Left forelimb (tissue), 1 donor: Measurements from ENCODE around the gene CDK9.
"Not testable (repeated sequence)": the region's sequence is repeated elsewhere in the genome, so short reads cannot be mapped to it uniquely, and the experiment has no call there.

Experiments
- DNase-seq: peaks from one replicate; pipeline ENCODE4 v3.0.0-alpha.2; 2018; ENCODE audit warnings: low spot score

The CDK9 gene

DNA sequence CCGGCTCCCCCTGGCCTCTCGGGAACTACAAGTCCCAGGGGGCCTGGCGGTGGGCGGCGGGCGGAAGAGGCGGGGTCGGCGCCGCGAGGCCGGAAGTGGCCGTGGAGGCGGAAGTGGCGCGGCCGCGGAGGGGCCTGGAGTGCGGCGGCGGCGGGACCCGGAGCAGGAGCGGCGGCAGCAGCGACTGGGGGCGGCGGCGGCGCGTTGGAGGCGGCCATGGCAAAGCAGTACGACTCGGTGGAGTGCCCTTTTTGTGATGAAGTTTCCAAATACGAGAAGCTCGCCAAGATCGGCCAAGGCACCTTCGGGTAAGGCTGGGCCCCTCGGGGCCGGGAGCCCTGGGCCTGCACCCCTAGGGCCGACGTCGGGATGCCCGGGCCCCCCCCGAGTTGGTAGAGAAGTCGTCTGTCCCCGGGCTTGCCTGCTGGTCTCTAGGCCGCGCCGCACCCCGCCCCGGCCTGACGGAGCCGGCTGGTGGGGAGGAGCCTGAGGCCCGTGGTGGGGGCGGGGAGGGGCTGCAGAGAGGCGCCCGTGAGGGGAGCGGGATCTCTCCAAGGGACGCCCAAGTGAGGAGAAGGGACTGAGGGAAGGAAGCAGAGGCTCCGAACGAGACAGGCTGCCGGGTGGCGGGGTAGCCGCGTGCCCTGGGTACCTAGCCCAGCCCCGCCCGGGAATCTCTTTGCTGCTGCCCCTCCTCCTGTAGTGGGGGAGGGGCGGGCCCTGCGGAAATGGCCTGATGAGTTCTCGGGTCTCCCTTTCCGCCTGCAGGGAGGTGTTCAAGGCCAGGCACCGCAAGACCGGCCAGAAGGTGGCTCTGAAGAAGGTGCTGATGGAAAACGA is at the start of gene CDK9:
CDK9 (plus strand) TSS at position 102 of the 840 bp plus-strand sequence; CDS start at position 217, 115 bp downstream.
- DNase-seq, result peak; percentile 95

DNA sequence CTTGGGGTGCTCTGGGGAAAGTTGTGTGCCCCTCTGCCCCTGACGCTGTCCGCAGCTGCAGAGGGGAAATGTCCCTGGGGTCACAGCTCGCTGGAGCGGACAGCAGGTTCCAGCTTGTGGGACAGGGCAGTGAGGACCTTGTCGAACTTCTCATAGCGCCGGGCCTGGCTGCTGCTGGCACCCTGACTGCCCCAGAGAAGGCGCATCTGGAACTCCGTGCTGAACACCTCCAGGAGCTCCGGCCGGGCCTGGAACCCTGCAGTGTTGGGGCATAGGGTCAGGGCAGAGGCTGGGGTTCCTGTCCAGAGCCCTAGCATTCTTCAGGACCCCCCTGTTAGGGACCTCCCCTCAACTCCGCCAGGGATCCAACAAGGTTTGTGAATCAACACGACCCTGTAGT is 47.2 kb upstream of the CDK9 start:
- DNase-seq, result no peak

DNA sequence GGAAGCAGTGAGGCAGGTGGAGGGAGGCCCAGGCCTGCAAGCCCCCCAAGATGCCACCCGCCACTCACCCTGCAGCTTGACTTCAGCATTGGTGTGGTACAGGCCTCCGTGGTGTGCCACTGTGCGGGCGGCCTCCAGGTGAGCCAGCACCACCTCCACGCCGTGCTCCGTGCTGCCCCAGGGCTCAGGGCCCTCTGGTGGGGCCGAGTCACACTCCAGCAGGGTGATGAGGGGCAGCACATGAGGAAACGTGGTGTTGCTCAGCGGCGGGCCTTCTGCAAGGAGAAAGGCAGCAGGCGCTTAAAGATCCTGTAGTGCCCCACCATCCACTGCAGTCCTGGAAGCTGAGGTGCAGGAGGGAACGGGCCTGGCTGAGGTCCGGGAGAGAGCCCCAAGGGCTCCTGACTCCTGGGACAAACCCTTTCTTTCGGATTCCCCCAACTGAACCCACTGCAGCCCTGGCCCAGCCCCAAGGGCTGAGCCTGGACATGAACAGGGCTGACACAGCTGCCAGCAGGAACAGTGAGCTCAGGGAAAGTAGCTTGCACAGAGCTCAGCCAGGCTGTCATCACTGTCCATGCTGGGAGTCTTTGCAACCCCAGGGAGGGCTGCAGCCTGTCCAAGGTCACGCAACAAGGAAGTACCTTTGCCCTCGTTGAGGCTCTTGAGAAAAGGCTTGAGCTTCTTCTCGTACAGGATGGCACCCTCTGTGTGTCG is 46.1 kb upstream of the CDK9 start:
- DNase-seq, result no peak

DNA sequence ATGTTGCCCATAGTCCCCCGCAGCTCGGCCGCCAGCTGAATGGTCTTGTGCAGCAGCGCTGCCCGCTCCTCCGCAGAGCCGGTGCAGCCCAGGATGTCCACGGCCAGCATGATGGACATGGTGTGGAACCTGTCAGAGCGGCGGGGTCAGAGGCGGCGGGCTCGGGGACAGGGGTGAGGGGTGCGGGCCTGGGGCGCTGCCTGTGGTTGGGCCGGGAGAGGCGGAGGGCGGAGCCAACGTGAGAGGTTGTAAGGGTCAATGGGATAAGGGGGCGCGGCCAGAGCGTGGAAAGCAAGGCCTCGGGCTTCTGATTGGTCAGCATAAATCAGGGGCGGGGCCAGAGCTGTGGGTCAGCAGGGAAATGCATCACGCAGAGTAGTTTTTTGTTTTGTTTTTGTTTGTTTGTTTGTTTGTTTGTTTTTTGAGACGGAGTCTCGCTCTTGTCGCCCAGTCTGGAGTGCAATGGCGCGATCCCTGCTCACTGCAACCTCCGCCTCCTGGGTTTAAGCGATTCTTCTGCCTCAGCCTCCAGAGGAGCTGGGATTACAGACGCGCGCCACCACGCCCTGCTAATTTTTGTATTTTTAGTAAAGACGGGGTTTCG is 43.9 kb upstream of the CDK9 start:
- no peak for DNase-seq

DNA sequence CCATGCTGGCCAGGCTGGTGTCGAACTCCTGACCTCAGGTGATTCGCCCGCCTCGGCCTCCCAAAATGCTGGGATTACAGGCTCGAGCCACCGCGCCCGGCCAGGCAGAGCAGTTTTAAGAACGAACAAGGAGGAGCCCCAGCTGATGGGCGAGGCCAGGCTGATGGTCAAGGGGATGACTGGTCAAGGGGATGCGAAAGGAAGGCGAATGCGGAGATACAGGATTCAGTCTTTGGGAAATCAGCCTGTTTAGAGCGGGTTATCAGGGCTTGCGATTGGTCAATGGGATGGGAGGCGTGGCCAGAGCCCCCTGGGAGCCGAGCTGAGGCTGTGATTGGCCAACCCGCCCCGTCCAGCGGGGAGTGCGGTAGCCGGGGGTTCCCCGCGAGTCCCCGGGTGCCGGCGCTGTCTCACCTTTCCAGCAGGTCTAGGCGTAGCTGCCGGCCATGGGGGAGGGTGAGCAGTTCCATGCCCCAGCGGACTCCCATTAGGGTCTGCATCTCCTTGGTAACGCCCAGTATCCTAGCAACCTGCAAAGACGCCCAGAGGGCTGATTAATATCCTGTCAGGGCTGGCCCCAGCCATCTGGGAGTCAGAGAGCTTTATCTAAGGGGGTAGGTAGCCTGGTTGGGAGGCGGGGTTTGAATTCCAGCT is 43.3 kb upstream of the CDK9 start:
- no peak for DNase-seq

DNA sequence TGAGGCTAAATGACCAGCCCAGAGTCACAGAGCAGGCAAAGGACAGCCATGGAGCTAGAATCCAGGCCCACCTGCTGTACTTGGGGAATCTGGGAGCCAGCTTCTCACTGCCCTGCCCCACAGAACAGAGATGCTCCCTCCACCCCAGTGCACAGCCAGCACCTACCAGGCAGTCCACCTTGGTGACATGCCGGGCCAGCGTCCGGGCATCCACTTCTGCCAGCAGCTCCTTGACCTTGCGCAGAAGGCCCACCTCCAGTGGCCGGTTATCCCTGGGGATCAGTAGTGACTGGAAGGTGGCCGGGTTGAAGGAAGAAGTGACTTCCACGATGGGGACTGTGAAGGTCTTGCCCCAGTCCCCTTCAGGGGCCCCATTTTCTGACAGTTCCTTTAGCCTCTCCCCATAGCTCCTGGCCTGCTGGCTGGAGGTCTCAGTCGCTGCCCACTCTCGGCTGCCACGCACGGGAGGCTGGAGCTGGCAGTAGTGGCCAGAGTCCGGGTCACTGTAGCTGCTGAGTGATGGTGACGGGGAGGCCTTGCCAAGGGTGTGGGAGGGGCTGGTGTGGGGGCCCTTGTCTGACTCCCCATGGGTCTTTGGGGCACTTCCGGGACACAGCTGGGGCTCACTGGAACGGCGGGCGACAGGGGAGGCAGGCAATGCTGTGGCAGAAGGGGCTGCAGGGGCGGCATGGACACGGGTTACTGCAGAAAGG is 41.3 kb upstream of the CDK9 start:
- DNase-seq, result no peak

DNA sequence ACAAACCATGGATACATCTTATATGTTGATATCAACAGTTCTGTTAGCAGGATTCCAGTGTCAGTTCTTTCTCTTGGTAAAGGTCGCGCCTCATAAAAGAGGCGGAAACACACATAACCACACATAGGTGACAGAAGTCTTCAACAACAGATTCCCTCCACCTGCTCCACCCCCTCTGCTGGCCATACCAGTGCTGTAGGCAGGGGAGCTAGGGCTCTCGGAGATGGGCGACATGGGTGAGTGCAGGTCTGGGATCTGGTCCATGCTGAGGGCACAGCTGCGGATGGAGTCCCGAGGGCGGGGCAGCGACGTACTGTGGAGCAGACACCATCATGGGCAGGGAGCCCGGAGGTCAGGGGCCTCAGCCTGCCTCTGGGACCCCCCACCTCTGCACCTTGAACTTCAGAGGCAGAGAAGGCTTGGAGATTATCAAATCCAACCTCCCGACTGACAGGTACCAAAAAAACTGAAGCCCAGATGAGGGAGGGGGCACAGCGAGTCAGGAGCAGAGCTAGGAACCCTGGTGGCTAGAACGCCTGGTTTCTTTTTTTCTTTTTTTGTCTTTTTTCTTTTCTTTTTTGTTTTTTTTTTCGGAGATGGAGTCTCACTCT is 38.8 kb upstream of the CDK9 start:
- no peak for DNase-seq

DNA sequence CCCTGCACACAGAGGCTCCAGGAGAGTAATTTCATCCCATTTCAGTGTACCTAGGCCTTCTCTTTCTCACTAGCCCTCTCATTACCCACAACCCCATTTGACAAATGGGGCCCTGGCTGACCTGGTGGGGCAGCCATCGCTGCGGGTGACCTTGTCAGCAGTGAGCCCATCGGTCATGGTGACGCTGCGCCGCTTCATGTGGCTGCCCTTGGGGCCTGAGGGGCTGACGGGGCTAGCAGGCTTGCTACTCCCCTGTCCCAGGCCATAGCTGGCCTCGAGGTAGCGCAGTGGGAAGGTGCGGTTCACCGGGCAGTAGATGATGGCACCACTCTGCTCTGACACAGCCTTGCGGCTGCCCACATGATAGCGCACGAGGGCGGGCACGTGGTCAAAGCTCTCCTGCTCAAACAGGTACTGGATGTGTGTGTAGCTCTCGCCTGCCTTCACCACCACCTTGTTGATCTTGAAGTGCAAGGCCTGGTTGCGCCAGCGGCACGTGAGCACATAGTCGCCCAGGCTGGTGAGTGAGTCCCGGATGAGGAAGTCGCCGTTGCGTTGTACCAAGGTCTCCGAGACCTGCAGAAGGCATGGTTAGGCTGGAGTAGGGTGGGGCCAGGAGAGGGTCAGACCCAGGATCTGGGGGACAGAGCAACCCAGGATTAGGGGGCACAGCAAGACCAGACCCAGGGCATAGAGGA is 36.6 kb upstream of the CDK9 start:
- DNase-seq, result no peak

DNA sequence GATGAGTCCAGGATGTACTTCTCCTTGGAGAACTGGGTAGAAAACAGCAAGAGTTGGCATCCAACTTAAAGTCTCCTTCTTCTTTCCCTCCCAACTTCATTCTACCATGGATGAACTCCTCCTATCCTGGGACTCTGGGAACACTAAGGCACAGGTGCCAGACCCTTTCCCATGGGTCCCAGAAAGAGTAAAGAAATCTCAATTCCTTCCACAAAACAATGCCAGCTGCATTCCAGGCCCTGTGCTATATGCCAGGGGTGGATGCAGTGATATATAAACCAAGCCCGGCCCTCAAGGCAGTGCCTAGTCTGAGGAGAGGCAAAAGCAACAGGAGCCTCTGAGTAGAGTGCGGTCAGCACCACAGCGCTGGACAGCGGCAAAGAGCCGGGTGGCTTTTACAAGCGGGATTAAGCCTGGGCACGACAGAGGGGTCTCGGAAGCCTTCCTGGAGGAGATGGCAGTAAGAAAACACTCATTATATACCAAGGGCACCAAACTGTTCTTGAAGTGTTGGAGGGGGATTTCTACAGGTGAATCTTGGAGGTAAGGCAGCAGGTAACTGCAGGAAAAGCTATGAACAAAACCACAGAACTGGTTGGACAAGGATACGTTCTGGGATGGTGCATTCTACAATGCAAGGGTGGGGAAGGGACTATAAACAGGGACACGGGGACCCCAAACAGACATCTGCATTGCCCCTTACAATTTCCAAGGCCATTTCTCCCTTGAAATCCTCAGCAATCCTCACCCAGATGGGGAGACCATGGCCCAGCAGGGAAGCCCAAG is 34.4 kb upstream of the CDK9 start:
- DNase-seq, result no peak

DNA sequence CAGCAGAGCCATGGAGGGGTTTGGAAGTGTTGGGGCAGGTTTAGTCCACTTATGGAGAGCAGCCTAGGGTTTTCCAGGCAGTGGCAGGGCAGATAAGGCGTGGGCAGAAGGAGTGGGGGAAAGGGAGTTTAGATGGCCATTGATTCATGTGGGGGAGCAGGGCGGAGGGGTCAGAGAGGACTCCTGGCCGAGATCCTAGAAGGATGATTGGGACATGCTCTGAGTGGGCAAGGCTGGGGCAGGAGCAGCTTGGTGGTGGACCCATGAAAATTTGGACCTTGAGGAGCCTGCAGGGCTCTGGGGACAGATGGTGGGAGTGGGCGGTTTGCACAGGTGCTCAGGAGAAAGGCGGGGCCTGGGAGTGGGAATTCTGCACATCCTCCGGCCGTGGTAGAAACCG is 32.7 kb upstream of the CDK9 start:
- DNase-seq, result no peak

DNA sequence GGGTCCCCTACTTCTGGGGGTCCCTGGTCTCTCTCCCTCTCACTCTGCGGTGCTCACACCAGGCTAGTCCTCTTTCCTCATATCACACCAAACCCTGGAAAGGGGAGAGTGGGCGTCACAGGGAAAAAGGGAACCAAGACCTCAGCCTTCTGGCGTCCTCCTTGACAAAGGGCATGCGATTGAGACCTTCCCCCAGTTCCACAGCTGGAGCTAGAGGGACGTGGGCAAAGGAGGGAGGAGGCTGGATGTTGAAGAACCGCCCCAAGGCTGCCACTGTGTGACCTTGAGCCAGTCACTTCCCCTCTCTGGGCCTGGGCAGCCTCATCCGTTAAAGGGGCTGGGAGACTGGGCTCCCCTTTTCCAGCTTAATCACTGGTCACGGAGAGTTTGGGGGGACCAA is 32.2 kb upstream of the CDK9 start:
- DNase-seq, result no peak

DNA sequence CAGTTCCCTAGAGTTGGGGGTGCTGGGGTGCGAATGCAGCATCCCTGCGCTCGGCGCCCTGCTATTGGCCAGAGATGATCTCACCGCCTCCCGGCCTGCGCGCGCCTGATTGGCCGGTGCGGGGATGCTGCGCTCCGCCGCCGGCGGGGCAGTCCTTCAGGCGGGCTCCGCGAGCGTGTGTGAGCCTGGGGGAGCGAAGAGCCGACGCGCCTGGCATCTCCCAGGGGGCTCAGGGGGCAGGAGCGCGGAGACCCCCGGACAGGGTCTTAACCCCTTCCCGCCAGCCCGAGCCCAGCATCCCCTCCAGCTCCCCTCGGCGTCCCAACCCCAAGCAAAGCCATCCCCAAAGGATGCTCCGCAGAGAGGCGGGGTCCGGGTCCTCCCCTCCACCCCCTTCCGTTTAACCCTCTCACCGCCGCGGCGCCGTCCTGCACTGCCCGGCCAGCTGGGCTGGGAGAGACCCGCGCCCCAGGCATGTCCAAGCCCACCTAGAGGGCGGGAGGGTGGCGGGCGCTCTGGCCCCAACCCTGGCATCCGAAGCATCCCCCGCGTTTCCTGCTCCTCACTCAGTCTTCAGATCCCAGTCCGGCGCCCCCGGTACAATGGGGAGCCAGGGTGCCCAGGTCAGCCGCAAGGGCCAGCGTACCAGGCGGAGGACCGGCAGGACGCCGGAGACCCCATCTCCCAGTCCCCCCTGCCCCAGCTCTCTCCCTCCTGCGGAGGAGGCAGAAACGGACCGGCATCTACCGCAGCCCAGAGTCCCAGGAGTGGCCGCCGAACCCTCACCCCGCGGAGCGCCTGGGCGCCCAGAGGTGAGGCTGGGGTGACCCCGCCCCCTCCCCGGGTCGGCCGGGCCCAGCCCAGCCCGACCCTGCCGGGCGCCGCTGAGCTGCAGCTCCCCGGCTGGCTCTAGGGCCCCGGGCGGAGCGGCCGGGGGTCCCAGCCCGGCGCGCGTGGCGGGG is 31.5 kb upstream of the CDK9 start:
- DNase-seq, result no peak

DNA sequence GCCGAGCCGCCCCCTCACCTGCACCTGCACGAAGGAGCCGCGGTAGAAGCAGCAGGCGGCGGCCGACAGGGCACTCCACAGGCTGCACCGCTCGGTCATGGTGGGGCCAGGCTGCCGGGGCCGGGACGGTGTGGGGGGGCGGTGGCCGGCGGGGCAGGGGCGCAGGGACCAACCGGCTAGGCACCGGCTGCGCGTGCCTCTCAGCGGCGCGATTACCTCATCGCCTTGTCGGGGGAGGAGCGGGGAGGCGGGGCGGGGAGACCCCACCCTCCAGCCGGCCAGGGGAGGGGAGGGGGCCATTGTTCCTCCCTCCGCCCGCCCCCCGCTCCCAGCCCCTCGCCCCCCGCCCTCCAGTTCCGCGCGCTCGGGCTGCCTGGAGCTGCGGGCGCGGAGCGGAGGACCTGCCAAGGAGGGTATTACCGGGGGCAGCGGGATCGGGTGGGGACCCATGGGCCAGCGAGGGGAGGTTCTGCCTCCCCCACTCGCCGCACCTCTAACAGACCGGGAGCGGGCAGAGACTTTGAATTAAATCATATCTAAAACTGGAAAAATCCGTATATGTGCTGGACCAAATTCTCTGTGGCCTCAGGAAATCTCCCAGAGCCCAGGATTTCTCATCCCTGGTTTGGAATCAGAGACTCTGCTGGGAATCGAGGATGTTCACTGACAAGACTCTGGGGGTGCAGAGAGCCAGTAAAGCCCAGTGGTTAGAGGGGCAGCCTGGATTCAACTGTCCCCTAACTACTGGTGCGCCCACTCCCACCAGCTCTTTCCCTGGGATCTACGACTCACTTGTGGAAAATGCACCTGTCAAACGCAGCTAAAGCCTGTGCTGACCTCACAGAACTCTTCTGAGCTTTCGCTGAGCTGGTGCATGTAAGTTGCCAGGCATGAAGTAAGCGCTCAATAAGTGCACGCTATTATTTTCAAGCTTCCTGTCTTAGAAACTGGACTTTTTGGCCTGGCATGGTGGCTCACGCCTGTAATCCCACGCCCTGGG is 30.5 kb upstream of the CDK9 start:
- no peak for DNase-seq

DNA sequence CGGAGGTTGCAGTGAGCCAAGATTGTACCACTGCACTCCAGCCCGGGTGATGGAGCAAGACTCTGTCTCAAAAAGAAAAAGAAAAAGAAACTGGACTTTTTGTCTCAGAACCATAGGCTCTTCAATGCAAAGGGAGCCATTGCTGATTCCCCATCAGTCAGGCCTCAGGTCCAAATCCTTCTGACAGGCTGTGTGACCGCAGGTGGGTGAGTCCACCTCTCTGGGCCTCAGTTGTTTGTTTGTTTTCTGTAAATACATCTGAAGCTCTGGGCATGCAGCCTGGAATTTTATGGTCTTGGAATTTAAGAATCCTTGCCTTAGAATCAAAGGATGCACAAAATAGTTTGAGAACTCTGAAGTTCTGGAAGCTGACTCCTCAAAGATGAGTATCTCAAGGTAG is 29.6 kb upstream of the CDK9 start:
- DNase-seq, result no peak

DNA sequence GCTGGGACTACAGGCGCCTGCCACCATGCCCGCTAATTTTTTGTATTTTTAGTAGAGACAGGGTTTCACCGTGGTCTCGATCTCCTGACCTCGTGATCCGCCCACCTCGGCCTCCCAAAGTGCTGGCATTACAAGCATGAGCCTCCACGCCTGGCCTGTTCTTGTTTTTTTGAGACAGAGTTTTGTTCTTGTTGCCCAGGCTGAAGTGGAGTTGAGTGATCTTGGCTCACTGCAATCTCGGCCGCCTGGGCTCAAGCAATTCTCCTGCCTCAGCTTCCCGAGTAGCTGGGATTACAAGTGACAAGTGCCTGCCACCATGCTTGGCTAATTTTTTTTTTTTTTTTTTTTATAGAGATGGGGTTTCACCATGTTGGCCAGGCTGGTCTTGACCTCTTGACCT is 29.1 kb upstream of the CDK9 start:
- DNase-seq, result not testable (repeated sequence)

DNA sequence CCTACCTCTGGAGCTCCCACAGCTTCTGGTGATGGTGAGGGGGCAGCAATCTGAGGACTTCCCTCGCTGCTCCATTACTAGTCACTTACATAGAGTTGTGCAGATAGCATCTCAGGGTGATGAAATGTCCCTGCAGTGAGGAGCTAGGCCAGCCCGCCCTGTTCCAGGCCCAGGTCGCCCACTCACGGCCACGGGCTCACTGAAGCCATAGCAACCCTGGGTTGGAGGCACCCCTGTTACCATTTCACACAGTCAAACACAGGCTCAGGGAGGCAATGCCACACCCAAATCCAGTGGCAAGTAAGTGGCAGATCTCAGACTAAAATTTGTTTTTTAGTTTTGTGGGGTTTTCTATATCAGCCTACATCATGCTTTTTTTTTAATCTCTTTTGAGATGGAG is 27.0 kb upstream of the CDK9 start:
- no peak for DNase-seq

DNA sequence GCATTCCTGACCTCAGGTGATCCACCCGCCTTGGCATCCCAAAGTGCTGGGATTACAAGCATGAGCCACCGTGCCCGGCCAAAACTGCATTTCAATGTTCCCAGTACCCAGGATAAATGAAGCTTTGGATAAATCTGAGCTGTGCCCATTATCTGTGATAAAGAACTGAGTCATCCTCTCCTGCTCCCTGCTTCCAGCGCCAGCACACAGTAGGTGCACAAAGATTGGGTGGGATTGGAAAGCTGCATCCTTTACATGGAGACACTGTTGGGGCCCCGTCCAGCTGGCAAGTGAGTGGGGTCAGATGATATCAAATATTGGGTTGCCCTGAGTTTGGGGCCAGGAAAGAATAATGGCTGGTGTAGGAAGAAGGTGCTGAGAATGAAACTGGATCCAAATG is 24.8 kb upstream of the CDK9 start:
- DNase-seq, result no peak
